Lower leg skin (tissue), 4 donors: ENCODE data around the gene KRT84. TPM values are rescaled to one million over a fixed set of nuclear protein-coding genes. Genes with fewer than 3 reads are reported as not detected.

Experiments used
- DNase-seq, 2 donors: peaks; one replicate each; pipeline ENCODE4 v3.0.0-alpha.2; 2019; ENCODE audit warnings: low spot score in 2 of 2
- H3K4me3 ChIP-seq: fragments of 200-600 bp; sonication (generic); 2 replicates; pipeline ENCODE4 v1.5.1; 2017; ENCODE audit warnings: mild to moderate bottlenecking, low read depth; ENCODE audit not compliant: poor library complexity, severe bottlenecking
- POLR2A ChIP-seq, 2 donors: fragments of 450-650 bp; IDR thresholded peaks; one replicate each; pipeline ENCODE4 v1.6.1; 2016 to 2017; ENCODE audit warnings: antibody characterized with exemption in 2 of 2, mild to moderate bottlenecking in 1 of 2, moderate library complexity in 1 of 2
- WGBS, 2 donors: methylation state at CpG; one replicate each; pipeline ENCODE4 v1.1.5; 2018; 5-methylcytosine and 5-hydroxymethylcytosine counted together
- intact Hi-C: fragments of 100-400 bp; cut with DNase I; formaldehyde crosslinking; loops from one replicate; pipeline ENCODE4 v1.15.0; 2023; ENCODE audit warnings: low total_unique reads
- total RNA-seq, 4 donors: library from RNA; depleted of rRNA; stranded (reverse); fragments of >200 nt; gene quantifications; one replicate each; pipeline ENCODE4 v1.1.0, GENCODE V29; 2016
- TF ChIP-seq, protein P1 (sequence below), 3 donors: fragments of 450-650 bp; IDR thresholded peaks; one replicate each; pipeline ENCODE4 v1.5.1; 2016; ENCODE audit warnings: antibody characterized with exemption in 3 of 3, mild to moderate bottlenecking in 3 of 3, moderate library complexity in 2 of 3

KRT84 gene
- total RNA-seq, 4 donors from 2014 or later: 0.46 to 0.75 TPM; not detected in 2

GRCh38 chr12:52335598-52336262, 49.7 kb downstream of the KRT84 start:
- TF ChIP-seq, protein P1, sequence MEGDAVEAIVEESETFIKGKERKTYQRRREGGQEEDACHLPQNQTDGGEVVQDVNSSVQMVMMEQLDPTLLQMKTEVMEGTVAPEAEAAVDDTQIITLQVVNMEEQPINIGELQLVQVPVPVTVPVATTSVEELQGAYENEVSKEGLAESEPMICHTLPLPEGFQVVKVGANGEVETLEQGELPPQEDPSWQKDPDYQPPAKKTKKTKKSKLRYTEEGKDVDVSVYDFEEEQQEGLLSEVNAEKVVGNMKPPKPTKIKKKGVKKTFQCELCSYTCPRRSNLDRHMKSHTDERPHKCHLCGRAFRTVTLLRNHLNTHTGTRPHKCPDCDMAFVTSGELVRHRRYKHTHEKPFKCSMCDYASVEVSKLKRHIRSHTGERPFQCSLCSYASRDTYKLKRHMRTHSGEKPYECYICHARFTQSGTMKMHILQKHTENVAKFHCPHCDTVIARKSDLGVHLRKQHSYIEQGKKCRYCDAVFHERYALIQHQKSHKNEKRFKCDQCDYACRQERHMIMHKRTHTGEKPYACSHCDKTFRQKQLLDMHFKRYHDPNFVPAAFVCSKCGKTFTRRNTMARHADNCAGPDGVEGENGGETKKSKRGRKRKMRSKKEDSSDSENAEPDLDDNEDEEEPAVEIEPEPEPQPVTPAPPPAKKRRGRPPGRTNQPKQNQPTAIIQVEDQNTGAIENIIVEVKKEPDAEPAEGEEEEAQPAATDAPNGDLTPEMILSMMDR (IDR thresholded peaks at IDR 0.05): no peak
- no peak for TF ChIP-seq POLR2A (IDR thresholded peaks at IDR 0.05)
- DNase-seq: no peak
- intact Hi-C loops: no loop called here
- 75 to 77% methylated on average over 4 of the region's 4 CpGs for WGBS, 2 donors
- H3K4me3 ChIP-seq: no peak overlapping the region

DNA sequence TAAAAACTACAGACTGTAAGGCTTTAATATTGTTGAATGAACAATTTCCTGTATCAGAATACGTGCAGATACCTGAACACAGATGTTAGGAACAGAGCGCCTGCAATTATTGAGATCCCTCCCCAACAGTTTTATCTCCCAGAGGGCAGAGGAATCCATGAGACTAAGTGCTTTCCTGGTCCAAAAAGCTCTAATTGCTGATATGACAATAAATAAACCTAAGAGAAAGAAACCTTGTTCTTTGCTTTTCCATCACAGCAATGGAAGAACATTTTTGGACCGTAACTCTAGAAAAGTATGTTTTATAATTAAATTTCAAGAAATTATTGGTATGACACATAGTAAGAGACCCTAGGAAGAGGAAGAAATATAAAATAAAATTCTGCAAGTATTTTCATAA, 51.3 kb downstream of the KRT84 start:
- H3K4me3 ChIP-seq: no peak overlapping the region
- no peak for DNase-seq
- 72 to 79% methylated on average over 3 of the region's 3 CpGs for WGBS, 2 donors
- intact Hi-C loops: no loop called here
- no peak for TF ChIP-seq POLR2A (IDR thresholded peaks at IDR 0.05)
- TF ChIP-seq, protein P1 (IDR thresholded peaks at IDR 0.05): no peak

GRCh38 chr12:52333321-52333720, 52.1 kb downstream of the KRT84 start:
- no peak overlapping the region for H3K4me3 ChIP-seq
- TF ChIP-seq, protein P1 (IDR thresholded peaks at IDR 0.05): no peak
- TF ChIP-seq POLR2A (IDR thresholded peaks at IDR 0.05): no peak
- no peak for DNase-seq
- intact Hi-C loops: no loop called here
- WGBS, 2 donors: 57 to 80% methylated on average over 3 of the region's 3 CpGs

GRCh38 chr12:52332381-52332780, 53.1 kb downstream of the KRT84 start:
- no peak for DNase-seq
- H3K4me3 ChIP-seq: no peak overlapping the region
- TF ChIP-seq, protein P1 (IDR thresholded peaks at IDR 0.05): no peak
- TF ChIP-seq POLR2A (IDR thresholded peaks at IDR 0.05): no peak
- 83 to 90% methylated on average over 1 of the region's 1 CpG for WGBS, 2 donors
- intact Hi-C loops: no loop called here

DNA sequence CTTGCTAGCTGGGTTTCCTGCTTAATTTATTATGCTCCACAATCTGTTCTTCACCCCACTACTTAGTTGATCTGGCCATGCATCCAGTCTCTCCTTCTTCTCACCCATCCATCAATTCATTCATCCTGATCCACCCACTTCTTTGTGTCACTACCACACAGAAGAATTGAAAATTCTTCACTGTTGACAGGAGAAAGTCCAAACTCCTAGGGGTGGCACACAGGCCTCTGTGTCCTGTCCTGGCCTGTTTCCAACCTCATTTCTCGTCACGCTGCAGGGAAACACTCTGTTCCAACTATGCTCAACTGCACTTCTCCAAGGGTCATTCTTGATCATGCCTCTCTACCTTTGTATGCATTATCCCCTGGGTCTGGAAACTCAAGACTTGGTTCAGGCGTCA, 53.6 kb downstream of the KRT84 start:
- TF ChIP-seq, protein P1 (IDR thresholded peaks at IDR 0.05): no peak
- TF ChIP-seq POLR2A (IDR thresholded peaks at IDR 0.05): no peak
- DNase-seq: no peak
- WGBS, 2 donors: 91 to 94% methylated on average over 3 of the region's 3 CpGs
- intact Hi-C loops: no loop called here
- H3K4me3 ChIP-seq: no peak overlapping the region

DNA sequence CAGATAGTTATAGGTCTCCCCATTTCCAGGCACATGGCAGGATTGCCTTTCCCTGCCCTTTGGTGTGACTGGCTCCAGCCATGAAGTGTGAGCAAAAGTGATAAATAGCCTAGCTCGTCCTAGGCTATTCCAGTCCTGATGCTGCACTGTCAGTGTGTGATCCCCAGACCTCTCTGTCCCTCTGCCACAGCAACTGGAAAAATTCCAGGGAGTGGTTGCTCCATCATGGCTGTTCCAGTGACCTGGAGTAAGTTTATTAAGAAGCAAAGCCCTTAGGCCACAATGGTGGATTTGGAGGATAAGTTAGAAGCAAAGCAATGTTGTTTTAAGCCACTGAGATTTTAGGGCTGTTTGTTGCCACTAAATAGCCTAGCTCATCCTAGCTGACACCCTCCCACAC, 54.4 kb downstream of the KRT84 start:
- no peak for TF ChIP-seq POLR2A (IDR thresholded peaks at IDR 0.05)
- TF ChIP-seq, protein P1 (IDR thresholded peaks at IDR 0.05): no peak
- H3K4me3 ChIP-seq: no peak overlapping the region
- DNase-seq: no peak
- 43 to 80% methylated on average over 1 of the region's 1 CpG for WGBS, 2 donors
- intact Hi-C loops: no loop called here
